HCT116 (cell line): ENCODE data around the gene TMEM143. TPM values are rescaled to one million over a fixed set of nuclear protein-coding genes. Genes with fewer than 3 reads are reported as not detected.

Experiments used
- ATAC-seq: fragments of 200-7000 bp; cut with Tn5 transposase; 2 replicates; pipeline ENCODE4 v1.9.1; 2020; ENCODE audit warnings: mild to moderate bottlenecking, moderate library complexity
- BruUV-seq: library from RNA; stranded (reverse); fragments of 400-500 nt; replicated peaks from 2 replicates; lab custom pipeline; 2021; lab: Mats Ljungman, UMichigan
- CTCF ChIA-PET: fragments of 300-600 bp; sonication (Branson Sonifier 250); formaldehyde crosslinking; loops from one replicate; lab custom pipeline; 2021; ENCODE audit warnings: antibody characterized with exemption; lab: Charles Lee
- POLR2A ChIA-PET: fragments of 300-600, 350-600 bp; sonication (Branson Sonifier 250); formaldehyde crosslinking; loops from one replicate; lab custom pipeline; 2021; ENCODE audit warnings: antibody characterized with exemption; lab: Charles Lee
- RAD21 ChIA-PET, 2 experiments: fragments of 300-600 bp; sonication (Branson Sonifier 250); formaldehyde crosslinking; loops; one replicate each; lab custom pipeline; 2023; ENCODE audit warnings: low total read pairs in 2 of 2; ENCODE audit not compliant: uncharacterized antibody in 2 of 2, unreplicated experiment in 2 of 2, low non-redundant PET in 1 of 2; lab: Charles Lee
- DNase-seq: peaks from one replicate; pipeline ENCODE4 v3.0.0-alpha.2; 2010; ENCODE audit warnings: low read depth, low spot score
- H2AFZ ChIP-seq: fragments of 200-600 bp; shearing (Covaris generic), sonication (generic); 2 replicates; pipeline ENCODE4 v1.6.1; 2017; ENCODE audit warnings: low read depth, mixed run types, mixed read lengths, antibody characterized with exemption, low read length; ENCODE audit not compliant: poor library complexity, severe bottlenecking
- H3K27ac ChIP-seq: 2 replicates; pipeline ENCODE4 v1.5.1; 2012; ENCODE audit warnings: low read depth, low read length
- H3K27me3 ChIP-seq: fragments of 200-600 bp; sonication (generic); 2 replicates; pipeline ENCODE4 v1.6.1; 2016; ENCODE audit warnings: mixed run types, low read length, mixed read lengths; ENCODE audit not compliant: insufficient read depth
- H3K36me3 ChIP-seq, 2 experiments: fragments of 200-500 bp in 1 of 2; fragments of 200-600 bp in 1 of 2; sonication (Bioruptor generic) in 1 of 2; sonication (generic) in 1 of 2; 2 replicates each; pipeline versions ENCODE4 v1.5.1 to v1.6.1; 2014 to 2016; ENCODE audit warnings: low read length in 2 of 2, inconsistent platforms in 1 of 2, mixed read lengths in 1 of 2, mixed run types in 1 of 2; ENCODE audit not compliant: insufficient read depth in 2 of 2, control insufficient read depth in 1 of 2
- H3K4me1 ChIP-seq, 2 experiments: fragments of 200-600 bp in 1 of 2; sonication (generic) in 1 of 2; 2 replicates each; pipeline versions ENCODE4 v1.5.1 to v1.6.1; 2012 to 2017; ENCODE audit warnings: low read length in 2 of 2, inconsistent platforms in 1 of 2, mild to moderate bottlenecking in 1 of 2, mixed read lengths in 1 of 2, mixed run types in 1 of 2, moderate library complexity in 1 of 2; ENCODE audit not compliant: insufficient read depth in 2 of 2, control insufficient read depth in 1 of 2
- H3K4me2 ChIP-seq: fragments of 200-600 bp; sonication (generic); 2 replicates; pipeline ENCODE4 v1.6.1; 2017; ENCODE audit warnings: mixed run types, low read length, mixed read lengths
- H3K4me3 ChIP-seq, 2 experiments: fragments of 200-600 bp in 1 of 2; sonication (generic) in 1 of 2; replicated peaks in 1 of 2; 2 replicates each; pipeline ENCODE4 v1.5.1; 2011 to 2016; ENCODE audit warnings: low read length in 2 of 2, control low read depth in 1 of 2, low read depth in 1 of 2, mild to moderate bottlenecking in 1 of 2, mixed read lengths in 1 of 2, mixed run types in 1 of 2
- H3K79me2 ChIP-seq: fragments of 200-600 bp; sonication (generic); 2 replicates; pipeline ENCODE4 v1.6.1; 2017; ENCODE audit warnings: mild to moderate bottlenecking, mixed run types, low read length, moderate library complexity, mixed read lengths; ENCODE audit not compliant: insufficient read depth
- H3K9ac ChIP-seq: fragments of 200-600 bp; sonication (generic); 2 replicates; pipeline ENCODE4 v1.6.1; 2016; ENCODE audit warnings: low read length, mixed read lengths
- H3K9me2 ChIP-seq: fragments of 200-600 bp; sonication (generic), shearing (Covaris generic); 2 replicates; pipeline ENCODE4 v1.6.1; 2017; ENCODE audit warnings: mixed run types, mild to moderate bottlenecking, moderate library complexity; ENCODE audit not compliant: insufficient read depth
- H3K9me3 ChIP-seq, 2 experiments: fragments of 200-500 bp in 1 of 2; fragments of 200-600 bp in 1 of 2; sonication (Bioruptor generic) in 1 of 2; sonication (generic) in 1 of 2; 2 replicates each; pipeline ENCODE4 v1.6.1; 2014 to 2017; ENCODE audit warnings: low read length in 2 of 2, mixed read lengths in 2 of 2, inconsistent platforms in 1 of 2, low read depth in 1 of 2, mild to moderate bottlenecking in 1 of 2, mixed run types in 1 of 2, moderate library complexity in 1 of 2; ENCODE audit not compliant: control insufficient read depth in 1 of 2, insufficient read depth in 1 of 2
- H4K20me1 ChIP-seq: fragments of 200-600 bp; sonication (generic), shearing (Covaris generic); 2 replicates; pipeline ENCODE4 v1.6.1; 2017; ENCODE audit warnings: mixed run types, mild to moderate bottlenecking, moderate library complexity; ENCODE audit not compliant: insufficient read depth
- ELF1 ChIP-seq: IDR thresholded peaks from 2 replicates; pipeline ENCODE4 v1.6.1; 2012; ENCODE audit warnings: low read depth, borderline replicate concordance
- FOSL1 ChIP-seq: IDR thresholded peaks from 2 replicates; pipeline ENCODE4 v1.6.1; 2012; ENCODE audit warnings: low read depth
- MAX ChIP-seq: IDR thresholded peaks from 2 replicates; pipeline ENCODE4 v1.6.1; 2012
- POLR2AphosphoS5 ChIP-seq: IDR thresholded peaks from 2 replicates; pipeline ENCODE4 v1.6.1; 2011; ENCODE audit warnings: mild to moderate bottlenecking, low read depth, low read length, moderate library complexity
- RAD21 ChIP-seq: IDR thresholded peaks from 2 replicates; pipeline ENCODE4 v1.6.1; 2012; ENCODE audit warnings: low read depth, mild to moderate bottlenecking
- TCF7L2 ChIP-seq: IDR thresholded peaks from 2 replicates; pipeline ENCODE4 v1.7.0; 2011; ENCODE audit warnings: borderline replicate concordance, inconsistent platforms; ENCODE audit not compliant: insufficient read depth, insufficient read length; ENCODE audit errors: extremely low read depth
- ZFX ChIP-seq: fragments of 450-650 bp; IDR thresholded peaks from 2 replicates; pipeline ENCODE4 v1.6.1; 2017
- intact Hi-C: fragments of 100-400 bp; cut with micrococcal nuclease; formaldehyde crosslinking; loops from 2 replicates; pipeline ENCODE4 v1.10.0; 2022
- total RNA-seq: library from RNA; stranded (reverse); gene quantifications from one replicate; pipeline ENCODE4 v1.2.1, GENCODE V29; 2021; ENCODE audit not compliant: unreplicated experiment

TMEM143 gene
- total RNA-seq, 1 experiment from 2014 or later, result 13.2 TPM

DNA sequence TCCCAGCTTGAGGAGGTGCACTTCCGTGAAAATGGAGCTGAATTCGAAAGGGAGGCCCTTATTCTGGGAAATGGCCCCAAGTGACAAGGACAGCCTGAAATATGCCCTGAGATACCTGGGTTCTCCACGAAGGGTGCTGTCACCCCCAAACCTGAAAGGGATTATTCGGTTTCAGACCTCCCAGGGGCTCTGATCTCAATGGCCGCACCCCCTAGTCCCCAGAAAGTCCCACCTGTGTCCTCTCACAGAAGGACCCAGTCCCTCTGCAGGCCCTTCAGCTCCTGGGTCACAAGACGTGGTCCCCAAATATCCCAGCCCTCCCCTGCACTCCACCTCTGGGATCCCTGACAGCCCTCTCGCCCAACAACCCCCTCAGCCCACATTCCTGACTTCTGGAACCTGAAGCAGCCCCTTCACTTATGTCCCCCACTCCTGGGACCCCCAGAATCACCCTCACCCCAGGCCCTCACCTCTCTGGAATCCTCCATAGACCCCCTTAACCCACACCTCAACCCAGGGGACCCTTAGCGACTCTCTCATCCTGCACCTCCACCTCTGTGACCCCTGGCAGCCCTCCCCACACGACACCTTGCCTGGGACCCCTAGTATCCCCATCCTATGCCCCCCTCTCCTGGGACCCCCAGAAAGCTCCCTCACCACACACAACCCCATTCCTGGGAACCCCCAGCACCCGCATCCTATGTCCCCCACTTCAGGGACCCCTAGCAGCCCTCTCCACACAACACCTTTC lies 1.0 kb upstream of the TMEM143 start (continued):
- TF ChIP-seq POLR2AphosphoS5, result no peak
- no peak for TF ChIP-seq ZFX

GRCh38 chr19:48363500-48363809 lies 285 bp downstream of the TMEM143 start:
- no peak overlapping the region for H2AFZ ChIP-seq
- DNase-seq, result no peak
- H3K36me3 ChIP-seq, result no peaks in the 10 kb centered on the region
- ChIA-PET POLR2A (interaction anchor here (0.6 to 2.4 kb wide), 10 partner anchors 9 to 1090 kb away, joined by 3 to 30 read pairs (median 4); partner anchors contain the start of genes ALDH16A1, EMP3, KDELR1 and RPL18), RAD21 (interaction anchor here (0.6 to 1.1 kb wide), 5 partner anchors 9 to 124 kb away, joined by 3 to 7 read pairs (median 3); partner anchors contain the start of gene KDELR1 (in 1 of the 2)), CTCF (interaction anchor here (0.6 to 2.5 kb wide), 12 partner anchors 10 to 225 kb away, joined by 3 to 24 read pairs (median 6); partner anchors contain the start of genes GRIN2D and KDELR1)
- intact Hi-C loops, result loop anchor here (5.0 kb wide), 1 partner anchor 34 kb away; no protein-coding TSS in a partner anchor
- H3K4me1 ChIP-seq, result peaks cover 5 to 24% of the 10 kb centered on the region in 2 experiments
- H3K79me2 ChIP-seq, result no peaks in the 10 kb centered on the region
- H3K4me2 ChIP-seq, result peak overlapping the region; percentile 92
- peak overlapping the region; percentile 83 for H3K9ac ChIP-seq
- peak; percentile 13 for ATAC-seq
- peak overlapping the region; percentile 62 to 69 for H3K4me3 ChIP-seq
- no peaks in the 10 kb centered on the region for H3K9me2 ChIP-seq
- H3K27ac ChIP-seq, result peak overlapping the region; percentile 86
- H4K20me1 ChIP-seq, result no peaks in the 10 kb centered on the region
- H3K27me3 ChIP-seq, result no peaks in the 10 kb centered on the region
- no peaks in the 10 kb centered on the region for H3K9me3 ChIP-seq
- TF ChIP-seq RAD21 (no peak), ZFX (peak; percentile 41; the same call in 1 of the 2 replicates), MAX (no peak), TCF7L2 (no peak), POLR2AphosphoS5 (0 out of 2 replicates have a peak, but pooled peaks have one; percentile 20), ELF1 (no peak), FOSL1 (no peak)
- TSS peak; percentile 71 for BruUV-seq
